Right lobe of liver (tissue), 6 donors: ENCODE results near the gene ATG9B. TPM values are rescaled to one million over a fixed set of nuclear protein-coding genes. Genes with fewer than 3 reads are reported as not detected.

ENCODE experiments used
- ATAC-seq, 4 donors: fragments of 200-7000 bp; cut with Tn5 transposase; one replicate each; pipeline ENCODE4 v1.9.1; 2020; ENCODE audit warnings: mild to moderate bottlenecking in 4 of 4, moderate library complexity in 4 of 4
- DNase-seq, 3 donors: peaks; one replicate each; pipeline ENCODE4 v3.0.0-alpha.2; 2020
- H3K27ac ChIP-seq, 3 donors: fragments of 200-600 bp; one replicate each; pipeline ENCODE4 v1.8.0; 2022
- H3K27me3 ChIP-seq, 2 donors: fragments of 200-600 bp; one replicate each; pipeline ENCODE4 v1.8.0; 2022
- H3K36me3 ChIP-seq, 4 donors: fragments of 200-600 bp; sonication (generic) in 1 of 4; one replicate each; pipeline versions ENCODE4 v1.5.1 to v1.8.0; 2017 to 2022; ENCODE audit warnings: control low read depth in 1 of 4
- H3K4me1 ChIP-seq, 4 donors: fragments of 200-600 bp; sonication (generic) in 1 of 4; one replicate each; pipeline versions ENCODE4 v1.5.1 to v1.8.0; 2017 to 2022; ENCODE audit warnings: control low read depth in 1 of 4
- H3K4me3 ChIP-seq, 3 donors: fragments of 200-600 bp; one replicate each; pipeline ENCODE4 v1.8.0; 2022
- H3K9me3 ChIP-seq, 4 donors: fragments of 200-600 bp; sonication (generic) in 1 of 4; one replicate each; pipeline versions ENCODE4 v1.5.1 to v1.8.0; 2017 to 2022; ENCODE audit warnings: control low read depth in 1 of 4
- POLR2A ChIP-seq: fragments of 450-650 bp; IDR thresholded peaks from one replicate; pipeline ENCODE4 v1.6.1; 2017; ENCODE audit warnings: antibody characterized with exemption, mild to moderate bottlenecking
- WGBS: methylation state at CpG from one replicate; pipeline ENCODE4 v1.1.6; 2018; ENCODE audit warnings: low coverage, low lambda C conversion rate; ENCODE audit not compliant: insufficient coverage; ENCODE audit errors: missing lambda C conversion rate; 5-methylcytosine and 5-hydroxymethylcytosine counted together
- intact Hi-C, 2 donors: fragments of 100-400 bp; cut with DNase I; formaldehyde crosslinking; loops; one replicate each; pipeline versions ENCODE4 v1.11.2 to v1.14.1; 2022
- total RNA-seq, 6 experiments: library from RNA; depleted of rRNA in 2 of 6; stranded (reverse); fragments of >200 nt in 2 of 6; fragmentation: NEBNext Ultra II Directional in 3 of 6; extraction: Animal tissue kit (Norgen Biotek cat#: 25700) in 3 of 6; gene quantifications; one replicate each; pipeline versions ENCODE4 v1.1.0 to v1.2.4, GENCODE V29; 2016 to 2023
- TF ChIP-seq, protein P1 (sequence below), 4 donors: fragments of 200-600 bp in 3 of 4; fragments of 450-650 bp in 1 of 4; IDR thresholded peaks; one replicate each; pipeline versions ENCODE4 v1.5.1 to v1.8.0; 2016 to 2022; ENCODE audit warnings: antibody characterized with exemption in 4 of 4, mild to moderate bottlenecking in 2 of 4
- donor health status: DM: no; HTN: yes; CAD: no.
- donor health status: DM: no; HTN: no; CAD: no.
- donor health status: DM: no; HTN: no; CAD: no.
- donor health status: DM: no; HTN: yes; CAD: no.
- donor health status: DM: no; HTN: yes; CAD: no.

Gene ATG9B
- total RNA-seq, 6 experiments from 2014 or later, result 0.40 TPM; not detected in 5

DNA sequence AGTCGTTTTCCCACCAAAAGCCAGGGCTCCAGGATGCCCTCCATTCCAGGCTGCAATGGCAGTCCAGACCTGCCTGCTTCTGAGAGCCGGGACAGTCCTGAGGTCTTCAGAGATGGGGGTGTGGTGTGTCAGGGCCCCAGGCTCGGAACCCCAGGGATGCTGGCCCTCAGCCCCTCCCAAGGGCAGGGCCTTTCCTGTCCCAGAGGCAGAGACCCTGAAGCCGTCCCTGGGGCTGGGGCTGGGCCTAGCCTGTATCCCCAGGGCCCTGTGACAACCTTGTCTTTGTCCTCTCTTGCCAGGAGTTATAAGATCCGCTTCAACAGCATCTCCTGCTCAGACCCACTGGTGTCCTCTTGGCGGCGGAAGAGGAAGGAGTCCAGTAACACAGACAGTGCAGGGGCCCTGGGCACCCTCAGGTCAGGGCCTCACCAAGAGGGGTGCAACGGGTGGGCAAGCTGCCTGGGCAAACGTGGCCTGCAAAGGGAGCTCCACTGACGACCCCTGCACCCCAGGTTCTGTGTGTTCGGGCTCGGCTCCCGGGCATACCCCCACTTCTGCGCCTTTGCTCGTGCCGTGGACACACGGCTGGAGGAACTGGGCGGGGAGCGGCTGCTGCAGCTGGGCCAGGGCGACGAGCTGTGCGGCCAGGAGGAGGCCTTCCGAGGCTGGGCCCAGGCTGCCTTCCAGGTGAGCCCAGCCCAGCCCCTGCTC is 17.5 kb downstream of the ATG9B start:
- H3K9me3 ChIP-seq, result no peaks in the 10 kb centered on the region
- H3K4me3 ChIP-seq, result no peak overlapping the region
- H3K4me1 ChIP-seq, result peaks cover 0 to 4% (median 0%) of the 10 kb centered on the region in 4 donors
- no peaks in the 10 kb centered on the region for H3K27me3 ChIP-seq
- ATAC-seq (no peak), DNase-seq (peak in 2 of 3 donors; percentile 42 to 52)
- H3K36me3 ChIP-seq, result no peaks in the 10 kb centered on the region
- no peak overlapping the region for H3K27ac ChIP-seq
- intact Hi-C loops, result no loop called here
- TF ChIP-seq, protein P1, sequence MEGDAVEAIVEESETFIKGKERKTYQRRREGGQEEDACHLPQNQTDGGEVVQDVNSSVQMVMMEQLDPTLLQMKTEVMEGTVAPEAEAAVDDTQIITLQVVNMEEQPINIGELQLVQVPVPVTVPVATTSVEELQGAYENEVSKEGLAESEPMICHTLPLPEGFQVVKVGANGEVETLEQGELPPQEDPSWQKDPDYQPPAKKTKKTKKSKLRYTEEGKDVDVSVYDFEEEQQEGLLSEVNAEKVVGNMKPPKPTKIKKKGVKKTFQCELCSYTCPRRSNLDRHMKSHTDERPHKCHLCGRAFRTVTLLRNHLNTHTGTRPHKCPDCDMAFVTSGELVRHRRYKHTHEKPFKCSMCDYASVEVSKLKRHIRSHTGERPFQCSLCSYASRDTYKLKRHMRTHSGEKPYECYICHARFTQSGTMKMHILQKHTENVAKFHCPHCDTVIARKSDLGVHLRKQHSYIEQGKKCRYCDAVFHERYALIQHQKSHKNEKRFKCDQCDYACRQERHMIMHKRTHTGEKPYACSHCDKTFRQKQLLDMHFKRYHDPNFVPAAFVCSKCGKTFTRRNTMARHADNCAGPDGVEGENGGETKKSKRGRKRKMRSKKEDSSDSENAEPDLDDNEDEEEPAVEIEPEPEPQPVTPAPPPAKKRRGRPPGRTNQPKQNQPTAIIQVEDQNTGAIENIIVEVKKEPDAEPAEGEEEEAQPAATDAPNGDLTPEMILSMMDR (IDR thresholded peaks at IDR 0.05), result no peak
- TF ChIP-seq POLR2A, result no peak
- 56% methylated on average over 1 of the region's 23 CpGs for WGBS

DNA sequence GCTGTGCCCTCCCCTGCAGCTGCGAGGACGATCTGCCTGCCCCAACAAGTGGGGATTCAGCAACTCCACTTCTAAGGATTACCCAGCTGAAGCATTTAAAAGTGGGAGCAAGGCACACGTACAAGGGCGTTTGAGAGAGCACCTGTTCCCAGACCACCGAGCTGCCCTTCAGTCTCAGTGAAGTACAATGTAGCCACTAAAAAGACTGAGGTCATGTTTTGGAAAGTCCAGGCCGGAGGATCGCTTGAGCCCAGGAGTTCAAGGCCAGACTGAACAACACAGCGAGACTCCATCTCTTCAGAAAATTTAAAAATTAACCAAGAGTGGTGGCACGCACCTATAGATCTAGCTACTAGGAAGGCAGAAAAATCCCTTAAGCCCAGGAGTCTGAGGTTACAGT is 18.7 kb downstream of the ATG9B start:
- ATAC-seq (no peak), DNase-seq (no peak)
- Histone ChIP-seq H3K36me3 (no peaks in the 10 kb centered on the region), H3K4me3 (no peak overlapping the region), H3K9me3 (no peaks in the 10 kb centered on the region), H3K27ac (no peak overlapping the region), H3K4me1 (peaks cover 0 to 4% (median 0%) of the 10 kb centered on the region in 4 donors), H3K27me3 (no peaks in the 10 kb centered on the region)
- no peak for TF ChIP-seq POLR2A
- TF ChIP-seq, protein P1 (IDR thresholded peaks at IDR 0.05), result no peak
- WGBS, result 40% methylated on average over 5 of the region's 9 CpGs
- intact Hi-C loops, result no loop called here

DNA sequence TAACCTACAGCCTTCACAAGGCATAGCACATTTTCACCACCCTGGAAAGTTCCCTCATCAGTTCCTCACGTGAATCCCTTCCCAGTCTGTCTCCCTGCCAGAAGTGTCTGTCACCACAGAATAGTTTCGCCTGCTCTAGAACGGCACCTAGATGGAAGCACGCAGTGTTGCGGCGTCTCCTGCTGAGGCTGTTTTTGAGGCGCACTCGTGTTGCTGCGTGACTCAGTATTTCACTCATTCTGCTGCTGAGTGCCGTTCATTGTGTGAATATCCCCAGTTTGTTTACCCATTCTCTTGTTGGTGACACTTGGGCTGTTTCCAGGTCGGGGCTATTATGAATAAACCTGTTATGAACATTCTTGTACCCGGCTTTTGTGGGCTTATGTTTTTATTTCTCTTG is 20.7 kb downstream of the ATG9B start:
- Histone ChIP-seq H3K9me3 (no peaks in the 10 kb centered on the region), H3K27me3 (no peaks in the 10 kb centered on the region), H3K36me3 (no peaks in the 10 kb centered on the region), H3K27ac (no peak overlapping the region), H3K4me1 (peaks cover 0 to 1% (median 0%) of the 10 kb centered on the region in 4 donors), H3K4me3 (no peak overlapping the region)
- DNase-seq, result no peak
- no peak for ATAC-seq
- intact Hi-C loops, result no loop called here
- TF ChIP-seq, protein P1 (IDR thresholded peaks at IDR 0.05), result no peak
- TF ChIP-seq POLR2A, result no peak
- WGBS, result 73% methylated on average over 12 of the region's 12 CpGs

DNA sequence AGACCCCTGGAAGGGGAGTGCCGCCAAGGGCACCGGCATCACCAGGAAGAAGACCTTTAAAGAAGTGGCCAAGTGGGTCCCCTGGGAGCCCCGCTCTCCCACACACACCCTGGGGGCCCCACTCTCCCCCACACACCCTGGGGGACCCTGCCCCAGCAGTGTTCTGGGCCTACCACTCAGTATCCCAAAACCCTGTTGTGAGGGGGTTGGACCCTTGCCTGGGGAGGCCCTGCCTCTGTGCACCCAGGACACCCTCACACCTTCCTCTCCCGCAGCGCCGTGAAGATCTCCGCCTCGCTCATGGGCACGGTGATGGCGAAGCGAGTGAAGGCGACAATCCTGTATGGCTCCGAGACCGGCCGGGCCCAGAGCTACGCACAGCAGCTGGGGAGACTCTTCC is 22.7 kb downstream of the ATG9B start:
- no peaks in the 10 kb centered on the region for H3K4me1 ChIP-seq
- no peak for TF ChIP-seq POLR2A
- TF ChIP-seq, protein P1 (IDR thresholded peaks at IDR 0.05), result no peak
- no peaks in the 10 kb centered on the region for H3K9me3 ChIP-seq
- no peak overlapping the region for H3K4me3 ChIP-seq
- no peak overlapping the region for H3K27ac ChIP-seq
- H3K36me3 ChIP-seq, result no peaks in the 10 kb centered on the region
- no peak for ATAC-seq
- intact Hi-C loops, result no loop called here
- no peaks in the 10 kb centered on the region for H3K27me3 ChIP-seq
- WGBS, result 93% methylated on average over 2 of the region's 16 CpGs
- no peak for DNase-seq
